CD4-positive, alpha-beta T cell treated with Interferon alpha-2 for 1 hour (primary cell): ENCODE results near the gene SLC4A1.
A peak's percentile ranks its signal among the peaks of the same experiment; 100 is the strongest.

Source experiments
- DNase-seq, 2 donors: peaks; one replicate each; pipeline ENCODE4 v3.0.0-alpha.2; 2020 to 2022

SLC4A1 gene

GRCh38 chr17:44267818-44268490 is at the start of gene SLC4A1:
Gene SLC4A1, minus strand, starts transcription at chr17:44268135. Its CDS starts 5,269 bp downstream, at chr17:44262866.
- DNase-seq = no peak

- no peak for DNase-seq
Measured at GRCh38 chr17:44317545-44317944, 49.6 kb upstream of the SLC4A1 start.

- no peak for DNase-seq
Measured at GRCh38 chr17:44315760-44316731, 48.1 kb upstream of the SLC4A1 start.

- DNase-seq = peak; percentile 16 to 34
Measured at GRCh38 chr17:44314869-44315661, 47.1 kb upstream of the SLC4A1 start.

GRCh38 chr17:44314524-44314868 is 46.6 kb upstream of the SLC4A1 start:
- DNase-seq = no peak

GRCh38 chr17:44314031-44314430 is 46.1 kb upstream of the SLC4A1 start:
- DNase-seq = no peak

GRCh38 chr17:44312396-44313104 is 44.6 kb upstream of the SLC4A1 start:
- DNase-seq = no peak

GRCh38 chr17:44311562-44312181 is 43.7 kb upstream of the SLC4A1 start:
- DNase-seq = no peak

- DNase-seq = no peak
Measured at GRCh38 chr17:44310609-44311376, 42.9 kb upstream of the SLC4A1 start.

- no peak for DNase-seq
Measured at GRCh38 chr17:44310188-44310587, 42.3 kb upstream of the SLC4A1 start.

GRCh38 chr17:44309472-44309871 is 41.5 kb upstream of the SLC4A1 start:
- no peak for DNase-seq

- DNase-seq = no peak
Measured at GRCh38 chr17:44308865-44309264, 40.9 kb upstream of the SLC4A1 start.

GRCh38 chr17:44308320-44308818 is 40.4 kb upstream of the SLC4A1 start, which contains the start of gene RUNDC3A:
Gene RUNDC3A, plus strand, starts transcription at chr17:44308601. Its CDS starts 232 bp downstream, at chr17:44308833.
- DNase-seq = peak; percentile 85 to 91

GRCh38 chr17:44307387-44308186 is 39.7 kb upstream of the SLC4A1 start:
- DNase-seq = no peak

- DNase-seq = no peak
Measured at GRCh38 chr17:44304651-44305050, 36.7 kb upstream of the SLC4A1 start.

GRCh38 chr17:44297975-44298374 is 30.0 kb upstream of the SLC4A1 start:
- no peak for DNase-seq

- DNase-seq = no peak
Measured at GRCh38 chr17:44293509-44294226, 25.7 kb upstream of the SLC4A1 start.

- DNase-seq = no peak
Measured at GRCh38 chr17:44287651-44288050, 19.7 kb upstream of the SLC4A1 start.

- DNase-seq = no peak
Measured at GRCh38 chr17:44284024-44284400, 16.1 kb upstream of the SLC4A1 start.
